OCI-LY7 (cell line): ENCODE measurements around the gene COL6A3. TPM values are rescaled to one million over a fixed set of nuclear protein-coding genes. Genes with fewer than 3 reads are reported as not detected.

Source experiments
- BruUV-seq: library from RNA; stranded (reverse); fragments of 400-500 nt; replicated peaks from 2 replicates; lab custom pipeline; 2021; lab: Mats Ljungman, UMichigan
- CTCF ChIA-PET: fragments of 300-600 bp; sonication (Branson Sonifier 250); formaldehyde crosslinking; loops from one replicate; lab custom pipeline; 2022; ENCODE audit warnings: antibody characterized with exemption; ENCODE audit not compliant: unreplicated experiment; lab: Charles Lee
- POLR2A ChIA-PET: fragments of 300-600 bp; sonication (Branson Sonifier 250); formaldehyde crosslinking; loops from one replicate; lab custom pipeline; 2022; ENCODE audit warnings: antibody characterized with exemption; lab: Charles Lee
- DNase-seq: peaks from one replicate; pipeline ENCODE4 v3.0.0-alpha.2; 2015; ENCODE audit warnings: low spot score
- H2AFZ ChIP-seq: fragments of 200-600 bp; sonication (generic), shearing (Covaris generic); 2 replicates; pipeline ENCODE4 v1.6.1; 2014; ENCODE audit warnings: mild to moderate bottlenecking, antibody characterized with exemption, low read length, moderate library complexity
- H3K27ac ChIP-seq: fragments of 200-600 bp; sonication (generic); 2 replicates; pipeline ENCODE4 v1.5.1; 2014; ENCODE audit warnings: mixed run types, low read depth, mild to moderate bottlenecking, moderate library complexity, low read length, inconsistent platforms; ENCODE audit not compliant: poor library complexity, severe bottlenecking
- H3K36me3 ChIP-seq: fragments of 200-600 bp; sonication (generic); 2 replicates; pipeline ENCODE4 v1.6.1; 2014; ENCODE audit warnings: mild to moderate bottlenecking, antibody characterized with exemption, low read length, moderate library complexity, mixed read lengths; ENCODE audit not compliant: insufficient read depth
- H3K4me1 ChIP-seq: fragments of 200-600 bp; sonication (generic); 2 replicates; pipeline ENCODE4 v1.5.1; 2014; ENCODE audit warnings: mild to moderate bottlenecking, low read length; ENCODE audit not compliant: insufficient read depth, poor library complexity, severe bottlenecking
- H3K4me2 ChIP-seq: fragments of 200-600 bp; sonication (generic); 2 replicates; pipeline ENCODE4 v1.6.1; 2014; ENCODE audit warnings: mild to moderate bottlenecking, low read length
- H3K4me3 ChIP-seq: fragments of 200-600 bp; sonication (generic); 2 replicates; pipeline ENCODE4 v1.5.1; 2014; ENCODE audit warnings: mild to moderate bottlenecking, low read depth, low read length; ENCODE audit not compliant: poor library complexity, severe bottlenecking
- H3K79me2 ChIP-seq: fragments of 200-600 bp; sonication (generic); 2 replicates; pipeline ENCODE4 v1.6.1; 2016; ENCODE audit warnings: low read depth, mild to moderate bottlenecking, low read length, moderate library complexity, mixed read lengths; ENCODE audit not compliant: insufficient read depth
- H3K9me2 ChIP-seq: fragments of 200-600 bp; sonication (generic); 2 replicates; pipeline ENCODE4 v1.6.1; 2016; ENCODE audit warnings: mild to moderate bottlenecking, low read length, mixed read lengths; ENCODE audit not compliant: insufficient read depth
- H3K9me3 ChIP-seq: fragments of 200-600 bp; sonication (generic); 2 replicates; pipeline ENCODE4 v1.6.1; 2014; ENCODE audit warnings: mild to moderate bottlenecking, mixed run types, low read length, mixed read lengths
- H4K20me1 ChIP-seq: fragments of 200-600 bp; sonication (generic); 2 replicates; pipeline ENCODE4 v1.6.1; 2014; ENCODE audit warnings: mild to moderate bottlenecking, antibody characterized with exemption, low read length, moderate library complexity, mixed read lengths; ENCODE audit not compliant: insufficient read depth
- EZH2phosphoT487 ChIP-seq: fragments of 200-600 bp; sonication (generic); IDR thresholded peaks from 2 replicates; pipeline ENCODE4 v1.6.1; 2018; ENCODE audit warnings: low read depth, borderline replicate concordance, mild to moderate bottlenecking, mixed run types, antibody characterized with exemption, low read length, moderate library complexity, mixed read lengths
- intact Hi-C: fragments of 100-400 bp; cut with micrococcal nuclease; formaldehyde crosslinking; loops from one replicate; pipeline ENCODE4 v1.10.0; 2022; ENCODE audit not compliant: unreplicated experiment
- total RNA-seq, 2 experiments: library from RNA; depleted of rRNA in 1 of 2; stranded (reverse); fragments of >200 nt in 1 of 2; shearing (Covaris generic) in 1 of 2; gene quantifications; 2 replicates each; pipeline ENCODE4 v1.2.3, GENCODE V29; 2014 to 2022
- TF ChIP-seq, protein P1 (sequence below): fragments of 200-600 bp; sonication (generic); conservative IDR thresholded peaks from 2 replicates; pipeline ENCODE4 v1.5.1; 2014; ENCODE audit warnings: mild to moderate bottlenecking, antibody characterized with exemption, low read length, moderate library complexity, mixed read lengths

The COL6A3 gene
- total RNA-seq, 2 experiments from 2014 or later = not detected

DNA sequence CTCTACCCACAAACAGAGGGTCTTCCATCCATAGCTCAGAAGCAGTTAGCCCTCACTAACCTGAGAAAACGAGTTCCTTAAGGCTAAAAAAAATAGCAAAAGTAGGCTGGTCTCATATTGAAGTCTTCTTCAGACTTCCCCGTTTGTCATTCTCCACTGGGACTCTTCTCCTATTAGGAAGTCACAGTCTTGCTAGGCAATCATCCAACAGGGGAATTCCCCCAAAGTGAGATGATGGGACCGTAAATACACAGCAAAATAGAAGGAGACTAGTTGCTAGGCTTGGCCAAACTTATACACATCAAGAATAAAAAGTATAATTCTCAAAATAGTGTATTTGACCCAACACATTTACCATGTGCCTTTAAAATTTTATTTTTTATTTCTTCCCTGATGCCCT is 34.3 kb downstream of the COL6A3 start:
- no peak overlapping the region for H2AFZ ChIP-seq
- no peaks in the 10 kb centered on the region for H3K4me1 ChIP-seq
- ChIA-PET POLR2A (no interaction called here), CTCF (no interaction called here)
- no peak overlapping the region for H3K27ac ChIP-seq
- H3K9me3 ChIP-seq = no peaks in the 10 kb centered on the region
- no peaks in the 10 kb centered on the region for H3K9me2 ChIP-seq
- BruUV-seq = no TSS peak
- no peak overlapping the region for H3K4me2 ChIP-seq
- H3K4me3 ChIP-seq = no peak overlapping the region
- H4K20me1 ChIP-seq = no peaks in the 10 kb centered on the region
- no peaks in the 10 kb centered on the region for H3K79me2 ChIP-seq
- intact Hi-C loops = no loop called here
- TF ChIP-seq EZH2phosphoT487 = no peak
- TF ChIP-seq, protein P1, sequence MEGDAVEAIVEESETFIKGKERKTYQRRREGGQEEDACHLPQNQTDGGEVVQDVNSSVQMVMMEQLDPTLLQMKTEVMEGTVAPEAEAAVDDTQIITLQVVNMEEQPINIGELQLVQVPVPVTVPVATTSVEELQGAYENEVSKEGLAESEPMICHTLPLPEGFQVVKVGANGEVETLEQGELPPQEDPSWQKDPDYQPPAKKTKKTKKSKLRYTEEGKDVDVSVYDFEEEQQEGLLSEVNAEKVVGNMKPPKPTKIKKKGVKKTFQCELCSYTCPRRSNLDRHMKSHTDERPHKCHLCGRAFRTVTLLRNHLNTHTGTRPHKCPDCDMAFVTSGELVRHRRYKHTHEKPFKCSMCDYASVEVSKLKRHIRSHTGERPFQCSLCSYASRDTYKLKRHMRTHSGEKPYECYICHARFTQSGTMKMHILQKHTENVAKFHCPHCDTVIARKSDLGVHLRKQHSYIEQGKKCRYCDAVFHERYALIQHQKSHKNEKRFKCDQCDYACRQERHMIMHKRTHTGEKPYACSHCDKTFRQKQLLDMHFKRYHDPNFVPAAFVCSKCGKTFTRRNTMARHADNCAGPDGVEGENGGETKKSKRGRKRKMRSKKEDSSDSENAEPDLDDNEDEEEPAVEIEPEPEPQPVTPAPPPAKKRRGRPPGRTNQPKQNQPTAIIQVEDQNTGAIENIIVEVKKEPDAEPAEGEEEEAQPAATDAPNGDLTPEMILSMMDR = no peak
- no peaks in the 10 kb centered on the region for H3K36me3 ChIP-seq
- DNase-seq = no peak

DNA sequence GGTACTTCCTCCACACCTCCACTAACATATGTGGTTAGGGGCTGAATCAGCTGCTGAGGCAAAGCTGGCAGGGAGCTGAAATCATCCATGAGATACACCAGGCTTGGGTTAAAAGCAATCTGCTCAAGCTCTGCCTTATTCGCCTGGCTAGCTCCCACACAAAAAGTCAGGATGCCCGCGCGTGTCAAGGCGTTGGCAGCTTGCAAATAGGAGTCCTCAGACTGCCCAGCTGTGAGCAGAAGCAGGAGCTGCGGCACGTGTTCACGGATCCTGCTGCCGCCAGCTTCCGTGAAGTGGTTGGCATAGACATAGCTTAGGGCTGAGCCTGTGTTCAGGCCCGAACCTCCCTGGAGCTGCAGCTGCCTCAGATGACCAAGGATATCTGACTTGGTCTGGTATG is 35.3 kb downstream of the COL6A3 start:
- H3K27ac ChIP-seq = no peak overlapping the region
- H2AFZ ChIP-seq = no peak overlapping the region
- CTCF ChIA-PET = no interaction called here
- POLR2A ChIA-PET = no interaction called here
- intact Hi-C loops = no loop called here
- no peaks in the 10 kb centered on the region for H4K20me1 ChIP-seq
- H3K9me3 ChIP-seq = no peaks in the 10 kb centered on the region
- H3K4me2 ChIP-seq = no peak overlapping the region
- no peaks in the 10 kb centered on the region for H3K36me3 ChIP-seq
- no peaks in the 10 kb centered on the region for H3K9me2 ChIP-seq
- TF ChIP-seq EZH2phosphoT487 = no peak
- TF ChIP-seq, protein P1 = no peak
- no peaks in the 10 kb centered on the region for H3K4me1 ChIP-seq
- H3K79me2 ChIP-seq = no peaks in the 10 kb centered on the region
- no peak overlapping the region for H3K4me3 ChIP-seq
- no TSS peak for BruUV-seq
- DNase-seq = no peak

DNA sequence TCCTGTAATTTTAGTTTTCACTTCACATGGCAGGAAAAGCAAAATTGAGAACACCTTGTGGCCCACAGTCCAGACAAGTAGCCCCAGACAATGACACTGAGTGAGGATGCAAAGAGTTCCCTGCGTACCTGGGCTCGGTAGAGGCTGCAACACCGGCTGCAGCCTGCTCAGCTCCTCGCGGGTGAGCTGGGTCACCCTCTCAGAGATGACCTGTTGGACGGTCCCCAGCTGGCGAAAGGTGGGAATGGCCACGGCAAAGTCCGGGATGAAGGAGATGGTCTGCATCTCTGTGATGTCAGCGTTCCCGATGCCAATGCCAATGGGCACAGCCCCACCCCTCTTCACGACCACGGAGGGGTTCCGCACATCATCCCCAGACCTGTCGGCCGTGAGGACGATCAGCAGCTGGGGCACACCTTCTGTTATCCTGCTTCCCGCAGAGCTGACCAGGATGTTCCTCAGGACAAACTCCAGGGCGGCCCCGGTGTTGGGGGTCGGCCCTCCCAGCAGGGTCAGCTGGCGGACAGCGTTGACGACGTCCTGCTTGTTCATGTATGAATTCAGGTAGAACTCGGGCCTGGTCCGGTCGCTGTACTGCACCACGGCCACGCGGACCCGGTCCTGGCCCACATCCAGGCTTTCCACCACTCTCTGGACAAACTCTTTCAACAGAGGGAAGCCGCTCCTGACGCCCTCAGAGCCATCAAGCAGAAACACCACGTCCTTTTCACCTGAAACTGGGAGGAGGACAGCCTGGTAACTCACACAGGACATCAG is 39.5 kb downstream of the COL6A3 start:
- no peak overlapping the region for H2AFZ ChIP-seq
- DNase-seq = no peak
- no peaks in the 10 kb centered on the region for H3K4me1 ChIP-seq
- ChIA-PET CTCF (no interaction called here), POLR2A (no interaction called here)
- BruUV-seq = no TSS peak
- H3K27ac ChIP-seq = no peak overlapping the region
- no peaks in the 10 kb centered on the region for H3K9me3 ChIP-seq
- intact Hi-C loops = no loop called here
- no peak overlapping the region for H3K4me2 ChIP-seq
- H3K36me3 ChIP-seq = no peaks in the 10 kb centered on the region
- H3K9me2 ChIP-seq = no peaks in the 10 kb centered on the region
- no peak overlapping the region for H3K4me3 ChIP-seq
- no peak for TF ChIP-seq EZH2phosphoT487
- TF ChIP-seq, protein P1 = no peak
- no peaks in the 10 kb centered on the region for H3K79me2 ChIP-seq
- no peaks in the 10 kb centered on the region for H4K20me1 ChIP-seq
